Neural crest cell (in vitro differentiated cells): ENCODE results near the gene PLCB1. TPM values are rescaled to one million over a fixed set of nuclear protein-coding genes. Genes with fewer than 3 reads are reported as not detected.

Experiments used
- DNase-seq: peaks from one replicate; pipeline ENCODE4 v3.0.0; 2021; ENCODE audit warnings: low read depth, mixed read lengths, low spot score
- H3K27ac Mint-ChIP-seq: one replicate; pipeline ENCODE4 v1.8.0; 2021; ENCODE audit warnings: mild to moderate bottlenecking, mixed read lengths; ENCODE audit not compliant: unreplicated experiment
- H3K27me3 Mint-ChIP-seq: 2 replicates; pipeline ENCODE4 v1.8.0; 2021; ENCODE audit warnings: low read depth, mild to moderate bottlenecking, mixed read lengths
- H3K36me3 Mint-ChIP-seq: 2 replicates; pipeline ENCODE4 v1.8.0; 2021; ENCODE audit warnings: low read depth, mild to moderate bottlenecking, mixed read lengths
- H3K4me1 Mint-ChIP-seq: 2 replicates; pipeline ENCODE4 v1.8.0; 2021; ENCODE audit warnings: mixed read lengths
- H3K4me3 Mint-ChIP-seq: one replicate; pipeline ENCODE4 v1.8.0; 2021; ENCODE audit warnings: mild to moderate bottlenecking, mixed read lengths
- H3K9me3 Mint-ChIP-seq: 2 replicates; pipeline ENCODE4 v1.8.0; 2021; ENCODE audit warnings: mixed read lengths
- total RNA-seq: library from RNA; stranded (reverse); gene quantifications from 2 replicates; pipeline ENCODE4 v1.2.1, GENCODE V29; 2021
- TF ChIP-seq, protein P1 (sequence below): fragments of 200-600 bp; sonication (generic); conservative IDR thresholded peaks from 2 replicates; pipeline ENCODE4 v1.5.0; 2021; ENCODE audit warnings: antibody characterized with exemption, mild to moderate bottlenecking

PLCB1 gene
- total RNA-seq, 1 donor from 2014 or later, result 13.7 TPM

DNA sequence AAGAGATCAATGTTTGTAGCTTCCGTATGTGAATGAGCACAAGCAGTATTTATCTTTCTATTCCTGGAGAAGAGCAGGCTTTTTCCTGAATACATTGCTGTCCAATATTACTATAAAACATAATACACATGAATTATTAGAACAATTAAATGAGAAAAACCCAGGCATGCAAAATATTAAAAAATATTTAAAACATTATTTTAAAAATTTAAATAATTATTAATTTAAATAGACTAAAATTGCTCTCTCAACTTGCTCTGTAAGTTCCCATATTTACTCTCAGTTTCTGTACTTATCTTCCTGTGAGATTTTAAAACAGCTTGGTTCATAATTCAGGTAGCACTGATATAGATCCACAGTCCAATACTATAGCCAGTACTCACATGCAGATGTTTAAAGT is 97.0 kb downstream of the PLCB1 start:
- Mint-ChIP-seq H3K27ac (no peak overlapping the region), H3K36me3 (no peaks in the 10 kb centered on the region), H3K4me1 (no peaks in the 10 kb centered on the region), H3K4me3 (no peak overlapping the region), H3K9me3 (no peaks in the 10 kb centered on the region), H3K27me3 (no peaks in the 10 kb centered on the region)
- TF ChIP-seq, protein P1, sequence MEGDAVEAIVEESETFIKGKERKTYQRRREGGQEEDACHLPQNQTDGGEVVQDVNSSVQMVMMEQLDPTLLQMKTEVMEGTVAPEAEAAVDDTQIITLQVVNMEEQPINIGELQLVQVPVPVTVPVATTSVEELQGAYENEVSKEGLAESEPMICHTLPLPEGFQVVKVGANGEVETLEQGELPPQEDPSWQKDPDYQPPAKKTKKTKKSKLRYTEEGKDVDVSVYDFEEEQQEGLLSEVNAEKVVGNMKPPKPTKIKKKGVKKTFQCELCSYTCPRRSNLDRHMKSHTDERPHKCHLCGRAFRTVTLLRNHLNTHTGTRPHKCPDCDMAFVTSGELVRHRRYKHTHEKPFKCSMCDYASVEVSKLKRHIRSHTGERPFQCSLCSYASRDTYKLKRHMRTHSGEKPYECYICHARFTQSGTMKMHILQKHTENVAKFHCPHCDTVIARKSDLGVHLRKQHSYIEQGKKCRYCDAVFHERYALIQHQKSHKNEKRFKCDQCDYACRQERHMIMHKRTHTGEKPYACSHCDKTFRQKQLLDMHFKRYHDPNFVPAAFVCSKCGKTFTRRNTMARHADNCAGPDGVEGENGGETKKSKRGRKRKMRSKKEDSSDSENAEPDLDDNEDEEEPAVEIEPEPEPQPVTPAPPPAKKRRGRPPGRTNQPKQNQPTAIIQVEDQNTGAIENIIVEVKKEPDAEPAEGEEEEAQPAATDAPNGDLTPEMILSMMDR, result no peak
- no peak for DNase-seq

DNA sequence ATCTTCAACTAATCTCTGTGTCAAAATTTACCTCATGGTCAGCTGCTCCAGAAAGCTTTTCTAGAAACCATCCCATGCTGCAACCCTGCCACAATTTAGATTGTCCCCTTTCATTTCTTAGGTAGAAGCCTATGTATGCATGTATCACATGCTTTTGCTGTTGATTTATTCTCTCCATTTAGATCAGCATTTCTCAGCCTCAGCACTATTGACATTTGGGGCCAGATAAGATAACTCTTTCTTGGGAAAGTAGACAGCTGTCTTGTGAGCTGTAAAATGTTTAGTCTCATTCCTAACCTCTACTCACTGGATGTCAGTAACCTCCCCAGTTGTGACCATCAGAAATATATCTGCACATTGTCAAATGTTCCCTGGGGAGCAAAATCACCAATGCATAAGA is 99.0 kb downstream of the PLCB1 start:
- no peaks in the 10 kb centered on the region for H3K9me3 Mint-ChIP-seq
- H3K4me3 Mint-ChIP-seq, result no peak overlapping the region
- TF ChIP-seq, protein P1, result no peak
- H3K27me3 Mint-ChIP-seq, result no peaks in the 10 kb centered on the region
- H3K27ac Mint-ChIP-seq, result no peak overlapping the region
- no peaks in the 10 kb centered on the region for H3K36me3 Mint-ChIP-seq
- no peaks in the 10 kb centered on the region for H3K4me1 Mint-ChIP-seq
- no peak for DNase-seq

DNA sequence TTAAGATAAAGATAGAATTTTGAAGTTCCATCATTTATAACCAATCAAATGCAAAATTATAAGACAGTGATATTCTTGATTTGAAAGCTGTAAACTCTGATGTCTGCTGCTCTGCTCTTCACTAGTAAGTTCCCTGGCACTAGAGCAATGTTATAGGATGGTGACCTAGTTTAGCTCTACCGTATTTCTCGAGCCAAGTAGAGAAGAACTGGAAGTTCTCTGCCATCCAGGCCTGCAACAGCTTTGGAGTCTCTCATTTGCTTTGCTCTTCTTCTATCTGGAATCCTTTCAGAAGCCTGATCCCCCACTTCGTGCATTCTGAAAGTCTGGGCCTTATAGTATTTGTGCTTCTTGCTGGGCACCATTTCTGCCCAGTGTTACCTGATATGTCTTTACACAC is 100.3 kb downstream of the PLCB1 start:
- H3K4me1 Mint-ChIP-seq, result no peaks in the 10 kb centered on the region

DNA sequence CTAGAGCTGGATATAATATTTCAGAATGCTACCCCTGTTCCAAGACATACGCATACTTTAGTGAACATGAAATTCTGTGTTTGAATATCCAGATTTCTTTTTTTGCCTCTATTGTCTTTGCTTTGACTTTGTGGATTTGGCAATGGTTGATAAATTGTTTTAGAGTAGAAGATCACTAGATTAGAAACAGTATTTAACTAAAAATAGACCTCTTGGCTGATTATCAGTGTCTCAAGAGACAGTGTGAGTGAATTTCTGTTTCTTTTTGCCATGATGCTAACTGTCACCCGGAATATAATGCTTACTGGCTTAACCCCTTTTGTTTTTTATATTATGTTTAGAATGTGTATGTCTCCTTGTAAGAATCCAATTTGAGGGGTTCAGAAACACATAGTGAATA is 102.5 kb downstream of the PLCB1 start:
- Mint-ChIP-seq H3K27me3 (no peaks in the 10 kb centered on the region), H3K36me3 (no peaks in the 10 kb centered on the region), H3K4me1 (no peaks in the 10 kb centered on the region), H3K27ac (peak overlapping the region; percentile 30), H3K9me3 (no peaks in the 10 kb centered on the region), H3K4me3 (no peak overlapping the region)
- TF ChIP-seq, protein P1, result no peak
- DNase-seq, result no peak

More for the DNA sequence above, 100.3 kb downstream of the PLCB1 start:
- Mint-ChIP-seq H3K9me3 (no peaks in the 10 kb centered on the region), H3K4me3 (no peak overlapping the region), H3K27me3 (no peaks in the 10 kb centered on the region), H3K27ac (no peak overlapping the region), H3K36me3 (no peaks in the 10 kb centered on the region)
- DNase-seq, result no peak
- TF ChIP-seq, protein P1, result no peak

DNA sequence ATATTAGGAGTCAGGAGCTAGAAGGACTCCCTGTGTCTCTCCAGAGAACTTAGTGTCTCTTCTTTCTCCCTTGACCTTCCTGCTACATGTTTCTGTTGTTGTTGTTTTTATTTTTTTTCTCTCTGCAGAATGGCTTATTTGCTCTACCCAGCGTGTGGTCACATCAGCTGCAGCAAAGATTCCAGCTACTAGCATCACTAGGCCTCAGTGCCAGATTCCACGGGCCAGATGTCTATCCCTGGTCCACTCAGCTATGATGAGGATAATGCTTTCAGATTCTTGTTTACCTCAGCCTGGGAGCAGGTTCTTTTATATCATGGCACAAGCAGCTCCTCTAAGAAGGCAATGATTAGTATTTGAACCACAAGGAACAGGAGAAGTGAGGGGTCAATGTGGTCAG is 110.0 kb downstream of the PLCB1 start:
- H3K27me3 Mint-ChIP-seq, result no peaks in the 10 kb centered on the region
- H3K9me3 Mint-ChIP-seq, result no peaks in the 10 kb centered on the region
- TF ChIP-seq, protein P1, result no peak
- no peaks in the 10 kb centered on the region for H3K36me3 Mint-ChIP-seq
- DNase-seq, result no peak
- H3K27ac Mint-ChIP-seq, result no peak overlapping the region
- H3K4me3 Mint-ChIP-seq, result no peak overlapping the region
- no peaks in the 10 kb centered on the region for H3K4me1 Mint-ChIP-seq
